Activated naive CD4-positive, alpha-beta T cell treated with anti-CD3 and anti-CD28 coated beads, Interleukin-2, amount 50 U/mL, for 16 hours (primary cell): ENCODE results near the gene PROX2.
A peak's percentile ranks its signal among the peaks of the same experiment; 100 is the strongest.

Experiments
- DNase-seq: peaks from one replicate; pipeline ENCODE4 v3.0.0-alpha.2; 2020

Gene PROX2

DNA sequence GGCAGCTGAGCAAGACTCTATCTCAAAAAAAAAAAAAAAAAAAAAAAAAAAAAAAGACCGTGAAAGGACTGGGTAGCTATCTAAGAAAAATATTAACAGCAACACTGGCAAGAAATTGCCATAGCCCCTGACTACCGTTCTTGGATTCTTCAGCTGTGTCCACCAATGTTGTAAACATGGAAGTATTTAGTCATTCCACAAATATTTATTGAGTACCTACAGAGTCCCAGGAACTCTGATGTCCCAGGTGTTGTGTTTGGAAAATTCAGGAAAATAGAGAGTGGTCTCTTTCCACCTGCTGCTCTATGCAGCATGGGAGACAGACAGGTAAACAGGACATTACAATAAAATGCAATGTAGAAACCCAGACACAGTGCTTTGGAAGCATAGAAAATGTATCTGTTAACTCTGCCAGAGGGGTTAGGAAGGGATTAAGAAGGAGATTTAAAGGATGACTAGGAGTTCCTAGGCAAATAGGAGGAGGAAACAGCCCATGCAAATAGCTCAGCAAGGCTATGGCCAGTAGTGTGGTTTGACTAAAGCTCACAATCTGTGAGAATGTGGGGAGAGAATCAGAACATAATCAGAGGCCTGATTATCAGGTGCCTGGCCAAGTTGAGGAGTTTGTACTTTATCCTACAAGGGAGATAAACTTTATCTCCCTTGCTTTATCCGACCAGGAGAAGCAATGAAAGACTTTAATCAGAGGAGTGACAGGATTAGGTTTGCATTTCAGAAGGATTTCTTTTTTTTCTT, 3.7 kb upstream of the PROX2 start:
- DNase-seq: no peak

DNA sequence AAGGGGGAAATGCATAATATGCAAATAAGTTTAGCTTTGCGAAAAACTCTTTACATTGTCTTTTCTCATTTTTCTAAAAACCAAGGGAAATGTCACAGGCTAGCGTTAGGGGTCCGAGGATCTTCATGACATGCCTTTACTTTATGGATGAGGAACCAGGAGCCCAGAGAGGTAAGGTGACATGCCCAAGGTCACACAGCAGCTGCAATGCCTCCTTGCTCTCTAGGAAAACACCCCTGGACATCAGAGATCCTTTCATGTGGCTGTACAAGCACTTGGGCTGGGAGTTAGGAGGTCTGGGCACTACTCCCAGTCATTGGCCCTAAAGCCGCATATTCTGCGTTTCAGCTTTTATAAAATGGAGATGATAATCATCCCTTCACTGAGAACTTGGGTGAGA, 741 bp downstream of the PROX2 start:
- no peak for DNase-seq

DNA sequence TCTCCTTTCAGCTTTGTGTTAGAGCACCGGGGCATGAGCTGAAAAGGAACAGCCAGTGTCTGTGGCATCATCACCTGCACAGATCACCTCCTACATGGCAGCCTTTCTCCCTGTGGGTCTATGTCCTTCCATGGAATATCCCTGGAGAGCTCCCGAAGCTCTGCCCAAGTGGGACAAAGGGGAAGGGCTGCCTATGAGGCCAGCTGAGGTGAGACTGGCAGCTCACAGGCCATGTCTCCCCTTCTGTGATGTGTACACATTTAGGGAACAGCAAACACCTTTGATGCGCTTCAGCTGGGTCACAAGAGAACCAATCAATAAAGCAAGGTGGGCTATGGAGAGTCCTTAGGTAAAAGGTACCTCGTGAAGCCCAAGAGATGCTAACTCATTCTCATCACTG, 4.1 kb downstream of the PROX2 start:
- DNase-seq: no peak

DNA sequence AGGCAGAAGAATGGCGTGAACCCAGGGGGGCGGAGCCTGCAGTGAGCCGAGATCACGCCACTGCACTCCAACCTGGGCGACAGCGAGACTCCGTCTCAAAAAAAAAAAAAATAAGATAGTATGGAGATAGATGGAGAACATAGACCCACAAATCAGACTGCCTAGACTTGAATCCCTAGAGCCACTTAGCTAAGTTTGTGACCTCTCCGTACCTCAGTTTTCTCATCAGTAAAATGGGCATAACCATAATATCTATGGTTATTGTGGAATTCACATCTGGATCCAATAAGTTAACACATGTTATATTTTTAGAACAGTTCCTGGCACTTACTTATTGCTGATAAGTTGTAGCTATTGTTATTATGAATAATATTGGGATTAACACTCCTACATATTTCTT, 7.2 kb downstream of the PROX2 start:
- no peak for DNase-seq

DNA sequence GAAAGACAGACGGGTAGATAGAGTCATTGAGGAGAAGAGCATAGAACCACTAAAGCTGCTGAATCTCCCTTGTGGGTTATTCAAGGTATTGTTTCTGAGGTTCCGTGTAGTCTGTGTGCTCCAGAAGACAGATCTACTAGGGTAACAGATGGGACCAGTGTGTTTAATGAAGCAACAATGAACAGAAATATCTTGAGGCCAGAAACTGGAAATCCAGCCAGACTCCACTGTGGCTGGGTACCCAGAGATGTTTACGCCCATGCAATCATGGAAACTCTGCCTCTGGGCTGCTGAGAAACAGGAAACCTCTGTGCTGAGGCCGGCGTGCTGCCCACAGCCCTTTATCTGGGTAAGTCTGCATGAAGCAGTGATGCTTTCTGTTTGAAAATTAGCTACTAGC, 8.3 kb downstream of the PROX2 start:
- peak; percentile 33 for DNase-seq

DNA sequence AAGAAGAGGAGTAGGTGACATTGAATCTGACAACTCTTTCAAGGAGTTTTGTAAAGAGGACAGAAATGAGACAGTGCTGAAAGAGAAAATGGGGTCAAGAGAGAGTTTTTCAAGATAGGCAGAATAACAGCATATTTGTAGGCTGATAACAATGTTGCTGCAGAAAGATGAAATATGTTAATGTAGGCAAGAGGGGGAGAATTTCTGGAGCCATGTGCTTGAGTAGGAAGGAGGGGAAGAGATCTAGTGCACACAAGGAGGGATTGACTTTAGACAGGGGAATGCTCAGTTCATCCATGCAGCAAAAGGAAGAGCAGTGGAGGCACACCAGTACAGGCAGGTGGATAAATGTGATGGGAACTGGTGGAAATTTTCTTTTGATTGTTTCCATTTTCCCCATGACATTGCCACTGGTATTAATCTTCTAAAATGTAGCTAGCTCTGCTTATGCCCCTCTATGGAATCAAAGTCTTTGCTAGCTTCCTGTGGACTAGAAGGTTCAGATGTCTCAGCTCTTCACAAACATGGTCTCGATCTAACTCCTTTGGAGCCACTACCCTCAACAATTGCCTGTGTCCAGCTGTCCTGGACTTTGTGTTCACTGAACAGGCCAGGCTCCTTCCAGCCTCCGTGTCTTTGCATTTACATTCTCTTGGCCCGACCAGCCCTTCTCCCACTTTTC, 9.1 kb downstream of the PROX2 start:
- no peak for DNase-seq

DNA sequence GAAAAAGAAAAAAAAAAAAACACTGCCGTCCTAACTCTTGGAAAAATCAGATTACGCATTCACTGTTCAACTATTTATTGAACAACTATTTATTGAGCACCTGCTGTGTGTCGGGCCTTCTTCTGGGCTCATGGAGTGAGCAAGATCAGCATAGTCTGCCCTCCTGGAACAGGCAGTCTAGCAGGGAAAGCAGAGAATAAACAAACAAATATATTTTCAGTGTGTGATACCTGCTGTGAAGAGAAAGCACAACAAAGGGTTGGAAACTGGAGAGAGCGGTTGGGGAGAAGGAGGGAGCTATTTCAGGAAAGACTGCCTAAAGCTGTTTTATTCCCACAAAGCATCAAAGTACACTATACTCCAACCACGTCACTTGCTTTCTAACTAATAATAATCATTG, 10.8 kb downstream of the PROX2 start:
- no peak for DNase-seq

DNA sequence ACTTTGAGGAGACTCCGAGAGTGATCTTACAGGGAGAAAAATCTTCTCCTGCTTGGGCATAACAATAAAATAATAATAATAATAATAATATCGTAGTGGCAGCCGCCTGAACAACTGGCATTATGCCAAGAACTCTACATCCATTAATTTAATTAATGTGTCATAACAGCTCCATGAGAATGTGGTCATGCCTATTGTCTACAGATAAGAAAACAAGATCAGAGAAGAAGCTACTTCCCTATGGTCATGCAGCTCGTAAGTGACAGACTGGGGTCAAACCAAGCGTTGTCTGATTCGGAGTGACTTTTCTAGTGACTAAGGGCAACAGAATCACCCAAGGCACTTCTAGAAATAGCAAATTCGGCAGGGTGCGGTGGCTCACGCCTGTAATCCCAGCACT, 11.7 kb downstream of the PROX2 start:
- no peak for DNase-seq

DNA sequence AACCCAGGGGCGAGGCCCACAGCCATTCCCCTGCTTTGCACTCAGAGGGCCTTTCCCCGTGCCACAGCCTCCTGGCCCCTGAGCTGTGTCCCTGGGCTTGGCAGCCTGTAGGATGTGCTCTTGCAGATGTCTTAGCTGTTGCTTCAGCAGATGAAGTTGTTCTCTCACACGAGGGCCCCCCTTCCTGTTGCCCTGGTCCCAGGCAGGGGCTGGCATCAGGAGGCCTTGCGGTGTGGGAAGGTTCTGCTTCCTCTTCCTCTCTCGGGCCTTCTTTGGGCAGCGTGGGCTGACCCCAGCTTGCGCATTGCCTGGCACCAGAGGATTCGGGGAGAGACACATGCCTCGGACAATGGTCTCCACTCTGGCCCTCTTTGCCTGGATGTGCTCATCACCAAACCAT, 12.7 kb downstream of the PROX2 start:
- DNase-seq: no peak

DNA sequence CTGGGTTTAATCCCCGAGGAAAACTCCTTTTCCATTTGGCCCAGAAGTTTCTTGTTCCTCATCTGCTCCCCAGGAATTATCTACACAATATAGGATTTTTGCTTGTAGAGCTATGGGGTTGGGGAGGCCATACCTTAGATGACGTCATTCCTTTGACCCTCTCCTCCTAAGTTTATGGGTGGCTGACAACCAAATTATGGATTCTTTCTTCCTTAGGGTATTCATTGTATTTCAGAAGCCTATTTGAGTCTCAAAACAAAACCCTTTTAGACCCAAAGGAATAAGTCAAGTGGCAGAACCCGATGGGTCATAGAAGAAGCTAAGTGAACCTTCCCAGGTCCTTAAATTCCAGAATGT, 14.2 kb downstream of the PROX2 start:
- no peak for DNase-seq

DNA sequence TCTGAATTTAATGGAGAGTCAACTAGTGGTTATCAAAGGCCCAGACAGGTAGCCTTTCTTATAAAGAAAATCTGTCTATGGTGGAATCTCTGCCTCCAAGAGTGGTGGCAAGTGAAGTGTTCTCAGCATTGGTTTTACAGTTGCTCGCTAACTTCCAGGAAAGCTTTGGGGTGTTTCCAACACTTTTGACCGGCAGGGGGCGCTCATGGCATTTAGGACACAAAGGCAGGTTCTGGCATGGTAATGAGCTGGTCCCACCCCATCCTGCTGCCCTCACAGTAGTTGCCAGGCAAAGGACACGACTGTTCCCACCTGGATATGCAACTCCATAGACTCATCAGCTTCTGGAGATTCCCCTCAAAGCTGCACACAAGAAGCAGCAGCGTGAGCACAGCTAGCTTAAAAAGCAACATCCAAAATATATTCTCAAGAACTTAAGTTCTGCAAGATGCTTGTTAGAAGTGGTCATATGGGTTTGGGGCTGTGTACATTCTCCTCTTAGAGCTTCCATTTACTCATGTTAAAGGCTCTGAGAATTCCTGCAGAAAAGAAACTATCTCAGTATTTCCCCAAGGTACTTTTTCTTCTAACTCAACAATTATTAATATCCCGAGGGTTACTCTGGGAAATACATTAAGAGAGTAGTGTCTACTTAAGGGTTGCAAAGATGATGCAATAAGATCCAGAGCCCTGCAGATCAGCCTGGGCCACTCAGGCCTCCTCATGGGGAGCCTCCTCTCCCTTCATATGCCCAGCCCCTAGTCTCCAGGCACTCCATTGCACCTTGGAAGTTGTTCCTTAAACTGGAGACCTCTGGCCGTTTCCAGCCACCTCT, 14.8 kb downstream of the PROX2 start:
- peak; percentile 90 for DNase-seq

DNA sequence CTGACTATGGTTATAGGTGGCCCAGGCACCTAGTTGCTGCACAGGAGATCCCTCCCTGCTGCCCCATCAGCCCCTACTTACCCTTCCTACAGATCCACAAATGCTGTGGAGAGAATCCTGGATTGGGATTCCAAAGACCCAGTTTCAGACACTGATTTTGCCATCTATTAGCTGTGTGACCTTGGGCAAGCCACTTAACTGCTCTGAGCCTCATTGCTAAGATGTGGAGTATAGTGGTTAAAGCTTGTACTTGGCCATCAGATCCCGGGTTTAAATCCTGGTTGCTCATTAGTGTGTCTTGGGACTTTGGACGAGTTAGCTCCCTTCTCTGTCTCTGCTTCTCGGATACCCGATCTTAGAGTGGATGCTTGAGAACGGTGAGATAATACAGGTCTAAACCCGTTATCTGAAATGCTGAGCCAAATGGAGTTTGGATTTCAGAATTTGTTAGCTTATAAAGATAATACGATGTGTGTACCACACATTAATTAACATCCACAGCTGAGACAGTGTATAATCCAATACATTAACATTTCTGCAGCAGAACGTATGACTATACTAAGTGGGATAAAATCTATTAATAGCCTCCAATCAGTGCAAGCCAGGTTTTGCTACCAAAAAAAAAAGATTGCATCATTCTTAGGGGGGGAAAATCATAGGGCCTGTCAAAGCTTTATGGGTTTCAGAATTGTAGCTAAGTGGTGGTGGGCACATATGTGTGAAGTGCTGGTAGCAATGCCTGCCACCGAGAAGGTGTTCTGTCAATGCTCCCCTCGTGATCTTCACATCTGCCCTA, 16.0 kb downstream of the PROX2 start:
- no peak for DNase-seq

DNA sequence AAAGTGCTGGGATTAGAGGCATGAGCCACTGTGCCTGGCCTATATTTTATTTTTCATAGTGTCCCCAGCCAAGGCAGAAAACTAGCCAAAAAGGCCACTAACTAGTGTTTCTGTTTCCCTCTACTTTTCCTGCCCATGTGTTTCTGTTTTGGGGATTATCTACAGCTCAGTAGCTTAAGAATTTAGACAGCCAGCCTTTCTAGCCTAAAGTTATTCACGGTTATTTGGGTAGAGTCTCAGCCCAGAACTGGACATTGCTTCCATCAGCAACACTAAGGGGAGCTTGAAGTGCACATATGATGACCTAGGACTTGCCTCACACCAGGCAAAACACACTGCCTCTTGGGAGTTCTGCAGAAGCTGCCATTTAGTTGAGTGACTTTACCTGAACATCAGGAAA, 17.9 kb downstream of the PROX2 start:
- DNase-seq: no peak

DNA sequence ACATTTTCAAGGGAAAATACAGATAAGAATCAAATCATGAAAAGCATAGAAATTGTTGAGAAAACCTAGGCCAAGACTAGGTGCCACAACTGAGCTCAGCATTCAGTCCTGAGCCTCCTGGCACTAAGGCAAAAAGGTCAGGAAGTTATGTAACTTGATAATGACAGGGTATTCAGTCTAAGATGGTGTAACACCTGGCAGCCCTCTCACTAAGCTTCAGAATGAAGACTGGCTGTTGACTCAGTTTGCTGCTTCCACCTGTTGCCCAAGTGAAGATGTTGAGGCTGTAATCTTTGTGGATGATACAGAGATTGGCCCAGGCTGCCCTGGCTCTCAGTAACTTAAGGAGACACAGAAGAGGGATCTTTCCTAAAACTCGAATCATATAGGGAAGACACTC, 19.6 kb downstream of the PROX2 start:
- no peak for DNase-seq

DNA sequence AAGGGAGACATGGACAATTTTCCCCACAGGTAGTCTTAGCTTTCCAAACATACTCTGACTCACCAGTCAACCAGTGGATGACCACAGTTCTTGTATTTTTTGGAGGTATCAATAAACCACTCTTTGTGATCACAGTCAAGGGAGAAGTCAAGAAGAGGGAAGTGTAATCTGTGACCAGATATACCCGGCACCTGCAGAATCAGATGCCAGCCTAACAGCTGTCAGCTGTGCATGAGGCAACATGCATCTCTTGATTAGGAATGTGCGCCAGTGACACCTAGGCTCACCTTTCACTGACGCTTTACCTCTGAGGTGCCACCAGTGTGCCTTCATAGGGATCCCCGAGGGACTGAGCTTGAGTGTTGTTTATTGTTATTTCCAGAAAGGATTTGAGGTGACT, 20.0 kb downstream of the PROX2 start:
- no peak for DNase-seq

DNA sequence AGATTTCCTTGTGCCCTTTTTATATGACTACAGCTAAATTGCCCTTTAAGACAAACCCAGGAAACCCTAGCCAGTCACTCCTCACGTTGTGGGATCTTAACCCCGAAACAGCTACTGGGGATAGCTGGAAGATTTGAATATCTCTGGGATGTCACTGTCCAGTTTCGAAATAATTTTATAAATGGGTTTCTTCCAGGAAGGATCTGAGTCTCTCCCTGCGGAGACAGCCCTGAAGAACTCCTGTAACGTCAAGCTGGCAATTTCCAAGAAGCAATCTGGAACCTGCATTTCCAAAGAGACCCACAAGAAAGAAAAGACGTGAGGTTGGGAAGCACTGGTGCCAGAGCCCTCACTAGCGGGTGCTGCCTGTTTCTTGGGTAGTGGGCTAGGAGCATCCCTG, 20.9 kb downstream of the PROX2 start:
- no peak for DNase-seq

DNA sequence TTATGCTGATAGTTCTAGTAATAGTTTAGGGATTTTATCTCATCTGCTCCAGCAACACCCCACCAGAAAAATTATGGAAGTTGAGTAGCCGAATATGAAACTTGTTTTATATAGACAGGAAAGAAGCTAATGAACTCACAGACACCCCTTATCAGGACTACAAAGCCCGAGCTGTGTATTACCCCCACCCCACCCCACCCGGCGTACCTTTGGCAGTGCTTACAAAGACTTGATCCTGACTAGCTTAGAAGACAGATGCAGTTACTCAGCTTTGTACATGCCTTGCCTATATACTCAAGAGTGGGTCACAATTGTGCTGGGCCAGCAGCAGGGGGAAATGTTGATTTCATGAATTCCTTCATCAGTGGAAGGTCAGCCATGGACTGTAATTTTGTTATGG, 22.4 kb downstream of the PROX2 start:
- DNase-seq: no peak

DNA sequence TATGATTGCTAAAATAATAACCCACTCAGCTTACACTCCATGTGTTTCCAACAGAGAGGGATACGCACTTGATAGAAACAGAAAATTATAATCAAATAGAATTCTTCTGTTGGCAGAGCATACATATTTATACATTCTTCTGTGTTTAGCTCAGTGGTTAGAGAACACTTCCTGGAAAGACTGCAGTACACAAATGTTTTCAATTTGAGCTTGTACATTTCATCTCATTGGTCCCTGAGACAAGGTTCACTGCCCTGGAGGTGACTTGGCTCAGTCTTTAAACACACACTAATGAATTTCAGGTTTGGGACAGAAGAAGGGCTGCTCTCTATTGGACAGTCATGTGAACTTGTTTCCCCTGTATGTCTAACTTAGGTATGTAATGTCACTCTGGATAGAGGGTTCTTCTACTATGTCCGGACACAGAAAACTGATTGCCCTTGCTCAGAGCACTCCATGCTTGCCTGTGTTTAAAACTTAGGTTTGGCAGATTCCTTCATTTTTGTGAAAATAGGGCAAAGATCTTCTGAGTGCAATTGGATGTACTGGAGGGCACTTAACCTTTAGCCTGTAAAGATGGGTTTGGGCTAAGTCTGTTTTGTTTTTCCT, 22.9 kb downstream of the PROX2 start:
- DNase-seq: no peak

DNA sequence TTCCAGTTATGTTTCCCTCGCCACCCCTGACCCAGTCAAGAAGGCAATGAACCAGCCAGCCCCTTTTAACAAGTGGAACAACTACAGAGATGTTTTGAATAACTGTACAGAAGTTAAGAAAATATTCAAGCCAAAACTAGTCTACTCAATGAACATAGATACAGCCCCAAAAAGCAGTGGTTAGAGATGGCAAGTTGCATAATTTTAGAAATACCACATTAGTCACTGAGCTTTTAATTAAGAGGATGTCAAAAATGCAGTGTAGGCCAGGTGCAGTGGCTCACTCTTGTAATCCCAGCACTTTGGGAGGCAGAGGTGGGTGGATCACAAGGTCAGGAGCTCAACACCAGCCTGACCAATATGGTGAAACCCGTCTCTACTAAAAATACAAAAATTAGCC, 27.2 kb downstream of the PROX2 start:
- no peak for DNase-seq

DNA sequence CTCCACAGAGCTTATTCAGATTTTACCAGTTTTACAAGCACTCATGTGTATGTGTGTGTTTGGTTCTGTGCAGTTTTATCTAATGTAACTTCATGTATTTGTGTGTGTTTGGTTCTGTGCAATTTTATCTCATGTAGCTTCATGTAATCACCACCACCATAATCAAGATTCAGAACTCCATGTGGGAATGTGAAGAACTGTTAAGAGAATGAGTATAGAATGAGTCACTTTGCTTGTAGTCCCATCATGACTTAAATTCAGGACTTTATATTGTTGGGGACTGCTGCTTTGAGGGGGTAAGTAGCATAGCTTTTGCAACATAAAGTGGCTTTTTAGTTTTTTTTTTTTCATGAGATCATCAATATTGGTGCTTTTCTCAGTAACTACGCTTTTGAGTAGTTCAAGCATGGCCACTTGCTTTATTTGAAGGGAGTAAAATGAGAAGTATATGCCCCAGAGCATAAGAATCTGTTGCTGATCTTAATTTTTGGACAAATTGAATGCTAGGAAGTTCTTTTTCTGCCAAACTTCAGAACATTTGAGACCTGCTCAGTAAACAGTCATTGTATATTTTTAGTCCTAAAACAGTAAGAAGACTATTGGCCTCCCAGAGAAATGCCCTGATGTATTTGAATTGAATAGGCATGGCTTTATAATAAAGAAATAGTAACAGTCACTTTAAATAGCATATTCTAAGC, 28.8 kb downstream of the PROX2 start:
- DNase-seq: no peak

DNA sequence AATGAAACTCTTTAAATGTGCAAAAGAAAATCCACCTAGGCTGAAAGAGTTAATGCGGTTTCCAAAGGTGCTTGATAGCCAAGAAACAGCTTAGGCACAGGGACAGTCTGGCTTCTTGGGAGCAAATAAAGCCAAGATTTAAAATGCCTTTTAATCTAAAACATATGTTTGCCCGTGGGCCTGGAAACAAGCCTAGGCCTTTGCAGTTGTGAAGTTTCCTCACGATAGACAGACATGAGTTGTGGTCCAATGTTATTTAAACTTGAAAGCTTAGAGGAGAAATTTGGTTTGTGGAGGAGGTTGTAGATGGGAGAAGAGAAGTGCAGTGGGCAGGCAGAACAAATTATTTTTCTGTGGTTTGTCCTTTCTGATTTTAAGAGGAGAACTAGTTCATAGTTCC, 29.8 kb downstream of the PROX2 start:
- no peak for DNase-seq

DNA sequence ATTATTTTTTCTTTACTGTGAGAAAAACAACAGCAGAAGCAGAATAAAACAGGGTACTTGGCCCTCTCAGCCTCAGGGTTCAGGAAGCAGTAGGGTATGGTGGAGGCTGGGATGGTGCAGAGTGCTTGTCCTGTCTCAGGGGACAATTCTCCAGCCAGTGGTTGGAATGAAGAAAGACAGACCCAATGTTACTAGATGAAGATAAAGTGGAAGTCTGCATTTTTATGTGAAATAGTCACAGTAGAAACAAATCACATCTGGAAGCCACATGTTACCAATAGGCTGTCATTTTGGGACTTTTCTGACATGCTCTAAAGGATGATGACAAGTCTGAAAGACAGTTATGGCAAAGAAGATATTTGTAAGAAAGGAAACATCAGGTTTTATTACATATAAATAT, 32.3 kb downstream of the PROX2 start:
- DNase-seq: no peak
